BLaER1 treated with 17β-estradiol and CSF1 and Interleukin-3, amounts not matched to agents 10 nM and 100 nM (cell line): ENCODE measurements around the gene FOXN3.
"Not testable (repeated sequence)": the region's sequence is repeated elsewhere in the genome, so short reads cannot be mapped to it uniquely, and the experiment has no call there.

Source experiments
- H3K27ac ChIP-seq, 11 experiments: shearing (Covaris generic); formaldehyde crosslinking; 2 replicates each; pipeline ENCODE4 v1.8.1; 2022
- H3K27me3 ChIP-seq, 11 experiments: shearing (Covaris generic); formaldehyde crosslinking; 2 replicates each; pipeline ENCODE4 v1.8.1; 2022
- H3K36me3 ChIP-seq, 11 experiments: shearing (Covaris generic); formaldehyde crosslinking; 2 replicates each; pipeline ENCODE4 v1.8.1; 2022
- H3K4me1 ChIP-seq, 10 experiments: shearing (Covaris generic); formaldehyde crosslinking; 2 replicates each; pipeline ENCODE4 v1.8.1; 2022
- H3K4me2 ChIP-seq, 11 experiments: shearing (Covaris generic); formaldehyde crosslinking; 2 replicates each; pipeline ENCODE4 v1.8.1; 2022
- H3K4me3 ChIP-seq, 10 experiments: shearing (Covaris generic); formaldehyde crosslinking; 2 replicates each; pipeline ENCODE4 v1.8.1; 2022
- H3K9ac ChIP-seq, 11 experiments: shearing (Covaris generic); formaldehyde crosslinking; 2 replicates each; pipeline ENCODE4 v1.8.1; 2022
- H3K9me3 ChIP-seq, 11 experiments: shearing (Covaris generic); formaldehyde crosslinking; replicated peaks in 1 of 11; 2 replicates each; pipeline ENCODE4 v1.8.1; 2022
- H4K20me1 ChIP-seq, 11 experiments: shearing (Covaris generic); formaldehyde crosslinking; 2 replicates each; pipeline ENCODE4 v1.8.1; 2022
- Cebpa-rat ChIP-seq, 11 experiments: shearing (Covaris generic); IDR thresholded peaks; 2 replicates each; pipeline ENCODE4 v1.8.1; 2022

The FOXN3 gene

GRCh38 chr14:89114109-89114508 lies 302.9 kb downstream of the FOXN3 start:
- H3K4me2 ChIP-seq = no peak overlapping the region
- peaks cover 2 to 12% (median 7%) of the 10 kb centered on the region in 11 experiments; a peak in 18 of 22 replicates for H3K9me3 ChIP-seq
- 0 out of 20 replicates have a peak, but pooled peaks cover 0 to 6% (median 0%) of the 10 kb centered on the region in 10 experiments for H3K4me1 ChIP-seq
- no peak overlapping the region for H3K4me3 ChIP-seq
- H3K27me3 ChIP-seq = no peaks in the 10 kb centered on the region
- no peak for TF ChIP-seq Cebpa-rat (IDR thresholded peaks at IDR 0.05)
- H3K36me3 ChIP-seq = no peaks in the 10 kb centered on the region
- H3K27ac ChIP-seq = no peak overlapping the region
- no peaks in the 10 kb centered on the region for H4K20me1 ChIP-seq
- H3K9ac ChIP-seq = no peak overlapping the region

GRCh38 chr14:89112720-89113119 lies 304.3 kb downstream of the FOXN3 start:
- H3K36me3 ChIP-seq = no peaks in the 10 kb centered on the region
- no peak overlapping the region for H3K9ac ChIP-seq
- no peak overlapping the region for H3K4me2 ChIP-seq
- no peak overlapping the region for H3K4me3 ChIP-seq
- H4K20me1 ChIP-seq = no peaks in the 10 kb centered on the region
- peaks cover 0 to 11% (median 2%) of the 10 kb centered on the region in 10 experiments; a peak in 11 of 20 replicates for H3K4me1 ChIP-seq
- TF ChIP-seq Cebpa-rat (IDR thresholded peaks at IDR 0.05) = no peak
- H3K27ac ChIP-seq = no peak overlapping the region
- H3K27me3 ChIP-seq = no peaks in the 10 kb centered on the region
- H3K9me3 ChIP-seq = peaks cover 0 to 7% (median 0%) of the 10 kb centered on the region in 11 experiments; a peak in 1 of 22 replicates

GRCh38 chr14:89111766-89112543 lies 305.1 kb downstream of the FOXN3 start:
- not testable (repeated sequence) for H3K9me3 ChIP-seq

GRCh38 chr14:89111232-89111631 lies 305.8 kb downstream of the FOXN3 start:
- not testable (repeated sequence) for H3K36me3 ChIP-seq, H3K4me2 ChIP-seq, H3K4me3 ChIP-seq, H4K20me1 ChIP-seq, H3K27me3 ChIP-seq, H3K27ac ChIP-seq, H3K9ac ChIP-seq
- peaks cover 0 to 19% (median 10%) of the 10 kb centered on the region in 10 experiments; a peak in 13 of 20 replicates for H3K4me1 ChIP-seq
- H3K9me3 ChIP-seq = peaks cover 0 to 11% (median 3%) of the 10 kb centered on the region in 11 experiments; a peak in 6 of 22 replicates

More at GRCh38 chr14:89111766-89112543, 305.1 kb downstream of the FOXN3 start:
- H3K27me3 ChIP-seq, H3K27ac ChIP-seq, H3K4me2 ChIP-seq, H3K36me3 ChIP-seq, H3K9ac ChIP-seq, H4K20me1 ChIP-seq, H3K4me3 ChIP-seq: not testable (repeated sequence)
- H3K4me1 ChIP-seq = peaks cover 0 to 19% (median 10%) of the 10 kb centered on the region in 10 experiments; a peak in 13 of 20 replicates

GRCh38 chr14:89110110-89110509 lies 306.9 kb downstream of the FOXN3 start:
- peaks cover 0 to 19% (median 10%) of the 10 kb centered on the region in 10 experiments; a peak in 13 of 20 replicates for H3K4me1 ChIP-seq
- H3K27me3 ChIP-seq = no peaks in the 10 kb centered on the region
- peaks cover 0 to 14% (median 7%) of the 10 kb centered on the region in 11 experiments; a peak in 8 of 22 replicates for H3K9me3 ChIP-seq
- TF ChIP-seq Cebpa-rat (IDR thresholded peaks at IDR 0.05) = no peak
- H3K4me3 ChIP-seq = no peak overlapping the region
- no peaks in the 10 kb centered on the region for H4K20me1 ChIP-seq
- H3K4me2 ChIP-seq = no peak overlapping the region
- H3K27ac ChIP-seq = no peak overlapping the region
- no peaks in the 10 kb centered on the region for H3K36me3 ChIP-seq
- no peak overlapping the region for H3K9ac ChIP-seq

GRCh38 chr14:89108608-89109007 lies 308.4 kb downstream of the FOXN3 start:
- Histone ChIP-seq H3K9me3 (peaks cover 0 to 26% (median 12%) of the 10 kb centered on the region in 11 experiments; a peak in 12 of 22 replicates), H3K4me2 (no peak overlapping the region), H3K9ac (no peak overlapping the region), H3K36me3 (no peaks in the 10 kb centered on the region), H3K27ac (no peak overlapping the region), H3K4me1 (peaks cover 0 to 16% (median 10%) of the 10 kb centered on the region in 10 experiments; a peak in 13 of 20 replicates), H3K27me3 (no peaks in the 10 kb centered on the region), H4K20me1 (no peaks in the 10 kb centered on the region), H3K4me3 (no peak overlapping the region)
- no peak for TF ChIP-seq Cebpa-rat (IDR thresholded peaks at IDR 0.05)

- Histone ChIP-seq H3K4me3 (no peak overlapping the region), H3K4me1 (peaks cover 0 to 16% (median 10%) of the 10 kb centered on the region in 10 experiments; a peak in 13 of 20 replicates), H3K27me3 (no peaks in the 10 kb centered on the region), H3K4me2 (peak overlapping the region in 8 of 11 experiments; percentile 23 to 67 (median 54); a peak in 15 of 22 replicates), H4K20me1 (no peaks in the 10 kb centered on the region), H3K9ac (no peak overlapping the region), H3K9me3 (peaks cover 0 to 26% (median 12%) of the 10 kb centered on the region in 11 experiments; a peak in 12 of 22 replicates), H3K36me3 (no peaks in the 10 kb centered on the region), H3K27ac (no peak overlapping the region)
- no peak for TF ChIP-seq Cebpa-rat (IDR thresholded peaks at IDR 0.05)
These were observed 309.4 kb downstream of the FOXN3 start for GRCh38 chr14:89107626-89108025.
